ENCODE measurements around the gene SDC1. TPM values are rescaled to one million over a fixed set of nuclear protein-coding genes. Genes with fewer than 3 reads are reported as not detected.

Gene SDC1
- total RNA-seq, 1 experiment from 2014 or later = 22.3 TPM

DNA sequence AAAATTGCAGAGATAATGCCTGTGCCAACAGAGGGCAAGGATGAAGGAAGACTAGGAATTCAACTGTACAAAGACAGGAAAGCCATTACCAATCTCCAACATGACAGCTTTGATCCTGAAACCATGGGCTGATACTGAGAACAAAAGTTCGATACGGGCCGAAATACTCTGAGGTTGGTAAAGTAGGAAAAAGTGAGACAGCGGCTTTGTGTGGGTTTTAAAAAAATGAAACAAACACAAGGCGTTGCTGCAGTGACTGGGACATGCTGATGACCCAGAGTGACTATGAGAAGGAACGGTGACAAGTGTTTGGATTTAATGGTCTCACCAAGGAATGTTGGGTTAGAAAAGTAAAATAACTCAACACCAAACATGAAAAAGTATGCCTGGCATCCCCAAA, 24.2 kb upstream of the SDC1 start:
- Histone ChIP-seq H4K5ac (ENCODE audit: insufficient read length, low read depth, low read length) (no peak overlapping the region), H2BK15ac (ENCODE audit: low read depth, low read length) (no peak overlapping the region), H2BK5ac (ENCODE audit: insufficient read length, low read length) (no peak overlapping the region), H3K4ac (ENCODE audit: low read depth, low read length) (no peak overlapping the region), H3K56ac (ENCODE audit: insufficient read length, low read depth, low read length) (no peak overlapping the region), H3T11ph (ENCODE audit: low read length) (no peak overlapping the region), H2AFZ (ENCODE audit: low read length) (no peak overlapping the region), H2BK12ac (ENCODE audit: insufficient read length, low read depth, low read length) (no peak overlapping the region), H3K23ac (ENCODE audit: insufficient read length, low read depth, low read length) (no peak overlapping the region), H3K27ac (ENCODE audit: insufficient read length, low read depth, low read length) (no peak overlapping the region), H3K79me2 (ENCODE audit: insufficient read depth, low read length) (no peaks in the 10 kb centered on the region), H2BK120ac (ENCODE audit: low read depth, low read length, poor library complexity, severe bottlenecking) (no peak overlapping the region), H3K18ac (ENCODE audit: insufficient read length, low read depth, low read length) (no peak overlapping the region), H4K91ac (ENCODE audit: insufficient read length, low read depth, low read length) (no peak overlapping the region), H3K4me2 (ENCODE audit: insufficient read depth, insufficient read length, low read length) (no peak overlapping the region), H3K9ac (ENCODE audit: extremely low read depth, insufficient read length, low read length) (no peak overlapping the region), H2AK5ac (ENCODE audit: insufficient read length, low read length) (no peak overlapping the region), H4K8ac (replicated peaks; ENCODE audit: insufficient read length, low read depth, low read length) (no peak overlapping the region), H3K27me3 (ENCODE audit: insufficient read depth, low read length) (no peaks in the 10 kb centered on the region), H3K14ac (ENCODE audit: insufficient read depth, low read length) (no peak overlapping the region), H4K20me1 (ENCODE audit: control insufficient read depth, insufficient read depth, insufficient read length) (no peaks in the 10 kb centered on the region), H3K9me3 (ENCODE audit: control insufficient read depth, low read depth, low read length) (no peaks in the 10 kb centered on the region), H3K79me1 (ENCODE audit: insufficient read depth, low read depth, low read length, poor library complexity, severe bottlenecking) (no peaks in the 10 kb centered on the region), H2BK20ac (ENCODE audit: low read depth, low read length, poor library complexity, severe bottlenecking) (no peak overlapping the region), H3K23me2 (ENCODE audit: insufficient read length, low read depth, low read length, poor library complexity, severe bottlenecking) (no peaks in the 10 kb centered on the region), H3K4me1 (ENCODE audit: insufficient read depth, low read length) (no peaks in the 10 kb centered on the region)
- Mint-ChIP-seq H3K4me3 (no peak overlapping the region), H3K27ac (no peak overlapping the region; a peak in 1 of 7 replicates), H3K27me3 (ENCODE audit: low read depth) (no peaks in the 10 kb centered on the region), H3K9me3 (no peaks in the 10 kb centered on the region), H3K36me3 (ENCODE audit: insufficient read depth in 1 of 3, low read depth in 3 of 3) (peaks cover 28 to 66% (median 64%) of the 10 kb centered on the region in 3 experiments), H3K4me1 (no peaks in the 10 kb centered on the region)
- TF ChIP-seq, protein P1, sequence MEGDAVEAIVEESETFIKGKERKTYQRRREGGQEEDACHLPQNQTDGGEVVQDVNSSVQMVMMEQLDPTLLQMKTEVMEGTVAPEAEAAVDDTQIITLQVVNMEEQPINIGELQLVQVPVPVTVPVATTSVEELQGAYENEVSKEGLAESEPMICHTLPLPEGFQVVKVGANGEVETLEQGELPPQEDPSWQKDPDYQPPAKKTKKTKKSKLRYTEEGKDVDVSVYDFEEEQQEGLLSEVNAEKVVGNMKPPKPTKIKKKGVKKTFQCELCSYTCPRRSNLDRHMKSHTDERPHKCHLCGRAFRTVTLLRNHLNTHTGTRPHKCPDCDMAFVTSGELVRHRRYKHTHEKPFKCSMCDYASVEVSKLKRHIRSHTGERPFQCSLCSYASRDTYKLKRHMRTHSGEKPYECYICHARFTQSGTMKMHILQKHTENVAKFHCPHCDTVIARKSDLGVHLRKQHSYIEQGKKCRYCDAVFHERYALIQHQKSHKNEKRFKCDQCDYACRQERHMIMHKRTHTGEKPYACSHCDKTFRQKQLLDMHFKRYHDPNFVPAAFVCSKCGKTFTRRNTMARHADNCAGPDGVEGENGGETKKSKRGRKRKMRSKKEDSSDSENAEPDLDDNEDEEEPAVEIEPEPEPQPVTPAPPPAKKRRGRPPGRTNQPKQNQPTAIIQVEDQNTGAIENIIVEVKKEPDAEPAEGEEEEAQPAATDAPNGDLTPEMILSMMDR (conservative IDR thresholded peaks at IDR 0.05) = no peak
- DNase-seq = no peak
- WGBS (ENCODE audit: extremely low coverage, insufficient read length, low lambda C conversion rate) = no CpG with 5 or more reads among the region's 6 CpGs
